Measurements from ENCODE around the gene LGALS9C.
"Not testable (repeated sequence)": the region's sequence is repeated elsewhere in the genome, so short reads cannot be mapped to it uniquely, and the experiment has no call there.

The LGALS9C gene

GRCh38 chr17:18497044-18497443 is 20.5 kb downstream of the LGALS9C start:
- DNase-seq (ENCODE audit: low spot score); POLR2A ChIA-PET (ENCODE audit: low non-redundant PET); CTCF ChIA-PET; H3K27ac ChIP-seq: not testable (repeated sequence)
- TF ChIP-seq CTCF (conservative IDR thresholded peaks at IDR 0.05; ENCODE audit: low read depth): peak; percentile 27; the same call in 1 of the 2 replicates

- DNase-seq (ENCODE audit: low spot score); POLR2A ChIA-PET (ENCODE audit: low non-redundant PET); H3K27ac ChIP-seq; CTCF ChIA-PET: not testable (repeated sequence)
Measured at GRCh38 chr17:18499100-18499499, 22.5 kb downstream of the LGALS9C start.

GRCh38 chr17:18499756-18500155 is 23.2 kb downstream of the LGALS9C start:
- H3K27ac ChIP-seq; CTCF ChIA-PET; POLR2A ChIA-PET (ENCODE audit: low non-redundant PET); DNase-seq (ENCODE audit: low spot score): not testable (repeated sequence)

GRCh38 chr17:18500281-18500680 is 23.7 kb downstream of the LGALS9C start:
- POLR2A ChIA-PET (ENCODE audit: low non-redundant PET); DNase-seq (ENCODE audit: low spot score); CTCF ChIA-PET: not testable (repeated sequence)

GRCh38 chr17:18500816-18501215 is 24.2 kb downstream of the LGALS9C start:
- H3K27ac ChIP-seq; POLR2A ChIA-PET (ENCODE audit: low non-redundant PET); CTCF ChIA-PET; DNase-seq (ENCODE audit: low spot score): not testable (repeated sequence)

More at GRCh38 chr17:18500281-18500680, 23.7 kb downstream of the LGALS9C start:
- not testable (repeated sequence) for H3K27ac ChIP-seq

- POLR2A ChIA-PET (ENCODE audit: low non-redundant PET); H3K27ac ChIP-seq; DNase-seq (ENCODE audit: low spot score); CTCF ChIA-PET: not testable (repeated sequence)
Measured at GRCh38 chr17:18503221-18503620, 26.6 kb downstream of the LGALS9C start.

GRCh38 chr17:18507729-18508128 is 31.1 kb downstream of the LGALS9C start:
- DNase-seq (ENCODE audit: low spot score); POLR2A ChIA-PET (ENCODE audit: low non-redundant PET); CTCF ChIA-PET; H3K27ac ChIP-seq: not testable (repeated sequence)

- H3K27ac ChIP-seq; DNase-seq (ENCODE audit: low spot score); POLR2A ChIA-PET (ENCODE audit: low non-redundant PET); CTCF ChIA-PET: not testable (repeated sequence)
Measured at GRCh38 chr17:18508667-18509066, 32.1 kb downstream of the LGALS9C start.

GRCh38 chr17:18521100-18521499 is 44.5 kb downstream of the LGALS9C start:
- H3K27ac ChIP-seq; POLR2A ChIA-PET (ENCODE audit: low non-redundant PET): not testable (repeated sequence)

GRCh38 chr17:18525015-18525414 is 48.4 kb downstream of the LGALS9C start:
- POLR2A ChIA-PET (ENCODE audit: low non-redundant PET); H3K27ac ChIP-seq; DNase-seq (ENCODE audit: low spot score); CTCF ChIA-PET: not testable (repeated sequence)

More at GRCh38 chr17:18521100-18521499, 44.5 kb downstream of the LGALS9C start:
- CTCF ChIA-PET; DNase-seq (ENCODE audit: low spot score): not testable (repeated sequence)

- POLR2A ChIA-PET (ENCODE audit: low non-redundant PET); CTCF ChIA-PET; DNase-seq (ENCODE audit: low spot score); H3K27ac ChIP-seq: not testable (repeated sequence)
Measured at GRCh38 chr17:18526168-18526800, 49.7 kb downstream of the LGALS9C start.

- DNase-seq (ENCODE audit: low spot score): not testable (repeated sequence)
Measured at GRCh38 chr17:18527354-18527753, 50.8 kb downstream of the LGALS9C start.

GRCh38 chr17:18528435-18528834 is 51.8 kb downstream of the LGALS9C start:
- POLR2A ChIA-PET (ENCODE audit: low non-redundant PET); DNase-seq (ENCODE audit: low spot score); CTCF ChIA-PET; H3K27ac ChIP-seq: not testable (repeated sequence)

More at GRCh38 chr17:18527354-18527753, 50.8 kb downstream of the LGALS9C start:
- POLR2A ChIA-PET (ENCODE audit: low non-redundant PET); CTCF ChIA-PET; H3K27ac ChIP-seq: not testable (repeated sequence)

- DNase-seq (ENCODE audit: low spot score); CTCF ChIA-PET; POLR2A ChIA-PET (ENCODE audit: low non-redundant PET); H3K27ac ChIP-seq: not testable (repeated sequence)
Measured at GRCh38 chr17:18528899-18529500, 52.4 kb downstream of the LGALS9C start.

- DNase-seq (ENCODE audit: low spot score); CTCF ChIA-PET; POLR2A ChIA-PET (ENCODE audit: low non-redundant PET); H3K27ac ChIP-seq: not testable (repeated sequence)
Measured at GRCh38 chr17:18530405-18530804, 53.8 kb downstream of the LGALS9C start.

GRCh38 chr17:18542234-18542633 is 65.6 kb downstream of the LGALS9C start:
- DNase-seq (ENCODE audit: low spot score); CTCF ChIA-PET: not testable (repeated sequence)
- peak overlapping the region; percentile 52 for H3K27ac ChIP-seq

GRCh38 chr17:18542907-18543306 is 66.3 kb downstream of the LGALS9C start:
- POLR2A ChIA-PET (ENCODE audit: low non-redundant PET); H3K27ac ChIP-seq; DNase-seq (ENCODE audit: low spot score); CTCF ChIA-PET: not testable (repeated sequence)

More at GRCh38 chr17:18542234-18542633, 65.6 kb downstream of the LGALS9C start:
- POLR2A ChIA-PET (ENCODE audit: low non-redundant PET): not testable (repeated sequence)
